Measurements from ENCODE around the gene SLC66A2. TPM values are rescaled to one million over a fixed set of nuclear protein-coding genes. Genes with fewer than 3 reads are reported as not detected.

The SLC66A2 gene
- total and polyA plus RNA-seq, 10 donors = 28.7 to 61.9 (median 50.0) TPM

- DNase-seq = no peak
These were observed 31.3 kb upstream of the SLC66A2 start for GRCh38 chr18:79982736-79983135.

DNA sequence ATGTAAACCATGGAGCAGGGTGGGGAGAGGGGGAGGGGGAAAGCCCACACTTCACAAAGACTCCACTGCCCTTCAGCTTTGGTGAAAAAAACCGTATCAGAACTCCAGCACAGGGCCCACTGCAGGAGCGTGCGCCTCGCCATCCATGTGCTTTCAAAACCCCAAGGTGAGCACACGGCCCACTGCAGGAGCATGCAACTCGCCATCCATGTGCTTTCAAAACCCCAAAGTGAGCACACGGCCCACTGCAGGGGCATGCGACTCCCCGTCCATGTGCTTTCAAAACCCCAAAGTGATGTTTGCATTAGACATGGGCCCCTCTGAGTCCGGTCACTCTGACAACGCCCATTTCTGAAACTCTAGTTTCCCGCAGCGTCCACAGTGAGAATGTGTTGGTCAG lies 29.1 kb upstream of the SLC66A2 start:
- no peak for DNase-seq
- H3K27ac ChIP-seq = no peak overlapping the region
- no peaks in the 10 kb centered on the region for H3K9me3 ChIP-seq
- no peaks in the 10 kb centered on the region for H3K27me3 ChIP-seq (replicated peaks in 1 of 7)
- H3K4me1 ChIP-seq = peaks cover 3 to 63% (median 31%) of the 10 kb centered on the region in 6 donors
- 85 to 91% (median 88%) methylated on average over 13 of the region's 13 CpGs for WGBS, 5 donors
- intact Hi-C loops (cut with DNase I; ENCODE audit: low total_unique reads) = no loop called here
- H3K36me3 ChIP-seq = peaks cover 0 to 75% (median 15%) of the 10 kb centered on the region in 6 donors
- TF ChIP-seq POLR2AphosphoS5 (IDR thresholded peaks at IDR 0.05) (no peak), CTCF (IDR thresholded peaks at IDR 0.05 in 8 of 11, conservative IDR thresholded peaks at IDR 0.05 in 3 of 11) (no peak), POLR2A (IDR thresholded peaks at IDR 0.05) (no peak)
- no peak overlapping the region for H3K4me3 ChIP-seq

More at GRCh38 chr18:79982736-79983135, 31.3 kb upstream of the SLC66A2 start:
- no peak overlapping the region for H3K4me3 ChIP-seq
- peaks cover 21 to 85% (median 52%) of the 10 kb centered on the region in 6 donors for H3K4me1 ChIP-seq
- no peaks in the 10 kb centered on the region for H3K27me3 ChIP-seq (replicated peaks in 1 of 7)
- no peaks in the 10 kb centered on the region for H3K9me3 ChIP-seq
- intact Hi-C loops (cut with DNase I; ENCODE audit: low total_unique reads) = no loop called here
- peaks cover 0 to 68% (median 11%) of the 10 kb centered on the region in 6 donors for H3K36me3 ChIP-seq
- TF ChIP-seq POLR2A (IDR thresholded peaks at IDR 0.05) (no peak), POLR2AphosphoS5 (IDR thresholded peaks at IDR 0.05) (no peak), CTCF (IDR thresholded peaks at IDR 0.05 in 8 of 11, conservative IDR thresholded peaks at IDR 0.05 in 3 of 11) (no peak)
- peak overlapping the region in 4 of 8 donors; percentile 47 to 73 (median 62) for H3K27ac ChIP-seq
- WGBS, 5 donors = 46 to 71% (median 63%) methylated on average over 6 of the region's 6 CpGs

- WGBS, 5 donors = 91 to 97% (median 94%) methylated on average over 5 of the region's 5 CpGs
- intact Hi-C loops (cut with DNase I; ENCODE audit: low total_unique reads) = no loop called here
- Histone ChIP-seq H3K4me1 (peaks cover 0 to 56% (median 24%) of the 10 kb centered on the region in 6 donors), H3K4me3 (no peak overlapping the region), H3K36me3 (peaks cover 0 to 75% (median 20%) of the 10 kb centered on the region in 6 donors), H3K27ac (no peak overlapping the region), H3K27me3 (replicated peaks in 1 of 7) (no peaks in the 10 kb centered on the region), H3K9me3 (no peaks in the 10 kb centered on the region)
- no peak for DNase-seq
- no peak for TF ChIP-seq CTCF (IDR thresholded peaks at IDR 0.05 in 8 of 11, conservative IDR thresholded peaks at IDR 0.05 in 3 of 11)
- TF ChIP-seq POLR2AphosphoS5 (IDR thresholded peaks at IDR 0.05) = no peak
- no peak for TF ChIP-seq POLR2A (IDR thresholded peaks at IDR 0.05)
These were observed 28.4 kb upstream of the SLC66A2 start for GRCh38 chr18:79979843-79980242.

GRCh38 chr18:79975985-79976680 lies 24.7 kb upstream of the SLC66A2 start:
- Histone ChIP-seq H3K9me3 (no peaks in the 10 kb centered on the region), H3K27me3 (replicated peaks in 1 of 7) (no peaks in the 10 kb centered on the region), H3K4me3 (no peak overlapping the region), H3K36me3 (peaks cover 0 to 83% (median 52%) of the 10 kb centered on the region in 6 donors), H3K4me1 (peaks cover 0 to 22% (median 8%) of the 10 kb centered on the region in 6 donors), H3K27ac (no peak overlapping the region)
- TF ChIP-seq CTCF (IDR thresholded peaks at IDR 0.05 in 8 of 11, conservative IDR thresholded peaks at IDR 0.05 in 3 of 11) (no peak), POLR2AphosphoS5 (IDR thresholded peaks at IDR 0.05) (peak in 1 of 3 donors; percentile 10)
- intact Hi-C loops (cut with DNase I; ENCODE audit: low total_unique reads) = no loop called here
- DNase-seq = no peak
- 82 to 92% (median 87%) methylated on average over 14 of the region's 14 CpGs for WGBS, 5 donors
